ENCODE results near the gene RCVRN. TPM values are rescaled to one million over a fixed set of nuclear protein-coding genes. Genes with fewer than 3 reads are reported as not detected.

RCVRN gene
- total RNA-seq, 1 experiment from 2014 or later = not detected

DNA sequence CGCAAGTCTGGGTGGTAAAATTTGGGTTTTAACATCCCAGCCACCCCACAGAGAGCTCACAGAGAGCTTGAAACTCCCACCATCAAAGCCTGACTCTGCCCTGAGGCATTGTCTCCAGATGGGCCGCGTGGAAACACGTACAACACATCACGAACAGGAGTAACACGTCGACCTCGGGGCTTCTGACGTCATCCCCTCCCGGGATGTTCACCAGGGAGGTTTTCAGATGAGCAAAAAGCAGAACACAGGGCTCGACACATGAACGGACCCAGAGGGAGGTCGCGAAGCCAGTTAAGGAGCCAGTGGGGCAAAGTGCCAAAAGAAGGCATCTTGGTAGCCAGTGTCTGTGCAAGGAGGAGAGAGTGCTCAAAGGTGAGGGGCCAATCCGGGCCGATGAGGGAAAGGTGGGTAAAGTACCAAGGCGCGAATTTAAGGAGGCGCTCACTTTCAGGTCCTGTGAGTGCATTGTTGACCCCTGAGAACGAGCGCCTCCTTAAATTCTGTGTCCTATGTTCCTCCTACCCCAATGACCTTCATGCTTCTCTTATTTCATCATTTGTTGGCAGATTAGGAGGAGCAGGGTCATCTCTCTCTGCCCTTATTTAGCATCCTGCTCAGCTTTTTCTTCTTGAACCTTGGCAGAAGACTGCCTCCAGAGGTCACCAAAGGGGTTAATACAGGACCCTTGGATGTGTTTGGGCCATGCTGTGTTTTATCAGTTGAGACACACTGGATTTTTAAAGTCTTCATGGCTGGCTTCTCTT lies 5.6 kb downstream of the RCVRN start:
- DNase-seq (ENCODE audit: extremely low read depth, low read depth) = no peak

DNA sequence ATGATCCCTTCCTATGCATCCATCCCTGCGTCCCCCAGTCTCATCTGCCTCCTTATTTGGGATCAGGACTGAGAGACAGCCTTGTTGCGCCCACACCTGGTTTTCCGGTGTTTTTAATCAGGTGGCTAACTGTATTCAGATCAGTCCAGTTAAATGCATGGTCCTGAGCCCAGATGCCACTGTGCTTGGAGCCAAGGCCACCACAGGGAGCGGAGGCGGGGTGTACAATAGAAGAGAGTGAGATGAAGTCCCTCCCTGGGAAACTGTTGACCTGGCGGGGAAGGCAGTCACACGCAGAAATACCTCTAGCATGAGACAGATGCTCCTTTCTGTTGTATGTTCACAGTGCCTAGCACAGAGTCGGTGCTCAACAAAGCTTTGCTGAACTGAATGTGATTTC lies 6.3 kb downstream of the RCVRN start:
- no peak for DNase-seq (ENCODE audit: extremely low read depth, low read depth)

GRCh38 chr17:9897372-9897968 lies 7.6 kb downstream of the RCVRN start:
- no peak for DNase-seq (ENCODE audit: extremely low read depth, low read depth)

DNA sequence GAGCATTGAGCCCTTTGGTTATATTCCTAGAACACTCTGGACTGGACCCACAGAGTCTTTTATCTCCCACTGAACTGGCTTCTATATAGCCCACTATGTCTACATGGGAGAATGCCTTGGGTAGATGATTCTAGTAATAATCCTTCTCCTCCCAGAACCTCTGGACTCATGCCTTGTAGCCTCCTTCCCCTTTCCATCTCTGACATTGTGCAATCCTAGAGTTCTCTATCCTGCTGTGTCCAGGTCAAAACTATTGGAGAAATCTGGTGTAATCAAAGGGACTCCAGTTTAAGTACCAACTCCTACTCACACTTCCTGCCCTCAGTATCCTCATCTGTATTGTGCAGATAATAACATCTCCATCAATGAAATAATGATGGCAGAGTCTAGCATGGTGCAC lies 9.1 kb downstream of the RCVRN start:
- no peak for DNase-seq (ENCODE audit: extremely low read depth, low read depth)

DNA sequence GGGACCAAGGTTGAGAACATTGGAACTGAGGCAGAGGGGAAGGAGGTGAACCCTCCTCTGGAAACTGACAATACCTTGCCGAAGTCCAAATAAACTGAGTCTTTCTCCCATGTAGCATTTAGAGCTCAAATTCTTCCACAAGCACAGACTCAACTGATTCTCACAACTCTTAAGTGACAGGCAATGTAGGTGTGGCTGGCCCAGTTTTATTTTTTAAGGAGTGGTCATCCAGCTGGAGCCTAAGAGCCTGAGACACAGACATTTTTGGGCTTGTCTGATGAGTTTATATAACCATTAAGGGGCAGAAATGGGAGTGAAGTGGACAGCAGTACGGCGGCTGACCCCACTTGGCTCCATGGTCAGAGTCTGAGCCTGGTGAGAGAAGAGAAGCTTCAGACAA lies 10.8 kb downstream of the RCVRN start:
- DNase-seq (ENCODE audit: extremely low read depth, low read depth) = no peak

GRCh38 chr17:9893411-9894012 lies 11.6 kb downstream of the RCVRN start:
- DNase-seq (ENCODE audit: extremely low read depth, low read depth) = no peak

GRCh38 chr17:9890124-9890523 lies 14.9 kb downstream of the RCVRN start:
- DNase-seq (ENCODE audit: extremely low read depth, low read depth) = peak; percentile 36

GRCh38 chr17:9887508-9887907 lies 17.6 kb downstream of the RCVRN start:
- no peak for DNase-seq (ENCODE audit: extremely low read depth, low read depth)

- no peak for DNase-seq (ENCODE audit: extremely low read depth, low read depth)
Observed at GRCh38 chr17:9886141-9886930, 18.7 kb downstream of the RCVRN start.

DNA sequence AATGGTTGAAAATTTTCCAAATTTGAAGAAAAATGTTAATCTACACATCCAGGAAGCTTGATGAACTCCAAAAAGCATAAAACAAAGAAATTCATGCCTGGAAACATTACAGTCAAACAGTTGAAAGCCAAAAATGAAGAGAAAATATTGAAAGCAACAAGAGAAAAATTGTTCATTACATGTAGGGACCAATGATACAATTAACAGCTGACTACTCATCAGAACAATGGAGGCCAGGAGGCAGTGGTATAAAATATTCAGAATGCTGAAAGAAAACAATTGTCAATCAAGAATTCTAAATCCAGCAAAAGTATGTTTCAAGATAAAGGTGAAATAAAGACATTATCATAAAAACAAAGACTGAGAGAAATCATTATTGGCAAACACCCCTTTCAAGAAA lies 21.6 kb downstream of the RCVRN start:
- no peak for DNase-seq (ENCODE audit: extremely low read depth, low read depth)

- no peak for DNase-seq (ENCODE audit: extremely low read depth, low read depth)
Observed at GRCh38 chr17:9880582-9880999, 24.5 kb downstream of the RCVRN start.

- no peak for DNase-seq (ENCODE audit: extremely low read depth, low read depth)
Observed at GRCh38 chr17:9878786-9879525, 26.1 kb downstream of the RCVRN start.

GRCh38 chr17:9878356-9878755 lies 26.7 kb downstream of the RCVRN start:
- no peak for DNase-seq (ENCODE audit: extremely low read depth, low read depth)

DNA sequence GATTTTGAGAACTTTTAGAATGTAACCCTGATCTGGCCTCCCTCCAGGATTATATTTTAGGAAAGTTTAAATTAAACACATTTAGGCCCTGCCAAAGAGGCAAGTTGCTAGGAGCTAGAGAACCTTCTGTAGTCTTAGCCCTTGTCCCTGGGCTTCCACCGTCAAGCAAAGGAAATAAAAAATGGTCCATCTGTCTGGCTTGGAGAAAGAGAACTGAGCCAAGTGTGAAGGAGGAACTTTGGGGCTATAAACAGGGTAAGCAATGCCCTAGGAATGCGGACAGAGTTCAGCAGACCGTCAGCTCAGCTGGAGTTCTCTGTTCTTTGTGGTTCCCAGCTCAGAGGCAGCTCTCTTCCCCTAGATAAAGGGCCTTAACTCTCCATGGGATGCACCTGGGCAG lies 29.6 kb downstream of the RCVRN start:
- no peak for DNase-seq (ENCODE audit: extremely low read depth, low read depth)

DNA sequence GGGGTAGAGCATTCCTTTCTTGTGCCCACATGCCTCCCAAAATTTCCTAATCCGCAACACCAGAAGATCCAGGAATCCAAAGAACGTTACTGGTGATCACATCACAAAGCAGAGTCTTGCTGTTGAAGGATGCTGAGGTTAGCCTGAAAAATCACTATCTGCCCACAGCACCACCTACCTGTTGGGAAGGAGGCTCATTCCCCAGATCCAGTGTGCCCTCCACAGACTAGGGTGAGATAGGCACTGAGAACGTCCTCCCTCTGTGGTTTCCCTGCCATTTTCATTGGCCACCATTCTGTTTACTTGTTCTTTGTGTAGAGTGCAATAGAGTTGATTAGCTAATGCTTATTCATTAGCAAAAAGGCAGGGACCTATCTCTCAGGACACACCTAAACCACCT lies 30.3 kb downstream of the RCVRN start:
- DNase-seq (ENCODE audit: extremely low read depth, low read depth) = no peak

DNA sequence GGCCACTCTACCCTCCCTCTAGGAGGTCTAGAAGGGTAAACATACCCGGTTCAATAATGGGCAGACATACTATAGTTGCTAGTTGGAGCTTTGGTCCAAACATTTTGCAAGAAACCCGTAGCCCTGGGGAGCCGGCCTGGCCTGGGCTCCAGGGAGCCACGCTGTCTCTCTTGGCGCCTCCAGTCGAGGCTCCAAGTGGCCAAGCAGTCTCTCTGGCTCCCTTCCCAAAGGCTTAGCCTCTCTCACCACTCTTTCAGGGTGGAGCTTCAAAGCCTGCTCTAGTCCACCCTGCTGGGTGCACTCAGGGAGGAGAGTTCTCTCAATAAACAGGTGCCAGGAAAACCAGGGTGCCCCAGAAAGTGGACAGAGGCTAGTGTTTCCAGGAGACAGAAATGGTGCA lies 32.2 kb downstream of the RCVRN start:
- no peak for DNase-seq (ENCODE audit: extremely low read depth, low read depth)

DNA sequence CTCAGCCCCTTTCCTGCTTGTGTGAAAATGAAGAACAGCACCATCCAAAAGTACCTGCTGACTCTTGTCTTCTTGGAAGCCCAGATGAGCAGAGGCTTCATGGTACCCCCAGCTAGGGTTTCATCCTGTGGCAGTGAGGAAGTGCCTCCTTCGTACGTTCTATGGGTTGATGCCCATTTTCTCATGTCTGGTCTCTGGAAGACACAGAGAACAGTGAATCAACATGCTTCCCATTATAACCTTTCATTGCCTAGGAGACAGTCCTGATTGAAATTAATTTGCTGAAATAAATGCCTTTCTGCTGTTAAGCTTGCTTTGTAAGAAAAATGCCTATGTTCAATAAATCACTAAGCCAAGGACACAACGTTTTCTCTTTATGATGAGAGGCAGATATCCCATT lies 36.5 kb downstream of the RCVRN start:
- DNase-seq (ENCODE audit: extremely low read depth, low read depth) = no peak

GRCh38 chr17:9865586-9865985 lies 39.5 kb downstream of the RCVRN start:
- DNase-seq (ENCODE audit: extremely low read depth, low read depth) = no peak

- DNase-seq (ENCODE audit: extremely low read depth, low read depth) = no peak
Observed at GRCh38 chr17:9862949-9863348, 42.1 kb downstream of the RCVRN start.

DNA sequence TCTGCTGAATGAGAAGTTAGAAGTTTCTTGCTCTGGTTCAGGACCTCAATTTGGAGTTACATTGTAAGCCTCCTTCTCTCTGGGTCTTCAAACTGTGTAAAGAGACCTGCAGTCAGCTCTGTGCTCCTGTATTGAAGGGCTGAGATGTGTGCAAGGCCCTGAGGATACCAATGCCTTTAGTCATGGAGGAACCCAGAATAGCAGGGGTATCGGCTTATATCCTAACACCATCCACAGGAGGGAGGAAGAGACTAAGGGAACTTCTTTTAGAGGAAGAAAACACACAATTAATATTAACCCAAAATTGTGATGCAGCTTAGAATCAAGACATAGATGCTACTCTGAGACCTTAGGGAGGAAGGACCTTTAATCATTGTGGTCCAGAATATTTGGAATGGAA lies 42.9 kb downstream of the RCVRN start:
- DNase-seq (ENCODE audit: extremely low read depth, low read depth) = no peak

DNA sequence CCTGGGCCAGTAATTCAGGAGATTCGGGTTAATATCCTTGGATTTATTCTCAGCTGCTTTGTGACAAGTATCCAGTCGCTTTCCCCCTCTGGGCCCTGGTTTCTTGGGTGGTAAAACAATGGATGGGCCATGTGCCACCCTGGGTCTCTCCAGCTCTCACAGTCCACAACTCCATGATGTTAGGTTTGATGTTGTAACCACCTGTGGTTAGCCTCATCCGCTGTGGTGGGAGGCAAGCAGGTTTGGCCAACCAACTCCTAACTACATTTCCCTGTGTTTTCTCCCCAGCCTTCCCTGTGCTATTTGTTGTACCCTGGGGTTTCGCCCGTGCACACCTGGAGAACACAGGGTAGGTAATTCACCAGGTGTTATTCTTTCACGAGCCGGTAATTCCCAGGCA lies 44.2 kb downstream of the RCVRN start:
- no peak for DNase-seq (ENCODE audit: extremely low read depth, low read depth)
